ENCODE data around the gene YBX1. TPM values are rescaled to one million over a fixed set of nuclear protein-coding genes. Genes with fewer than 3 reads are reported as not detected.
A peak's percentile ranks its signal among the peaks of the same experiment; 100 is the strongest.
"Not testable (repeated sequence)": the region's sequence is repeated elsewhere in the genome, so short reads cannot be mapped to it uniquely, and the experiment has no call there.

The YBX1 gene
- total RNA-seq, 1 experiment from 2014 or later, result 1,259 TPM

- H3K27me3 ChIP-seq (ENCODE audit: low read length), result no peaks in the 10 kb centered on the region
- H3K9me3 ChIP-seq (ENCODE audit: low read length), result no peaks in the 10 kb centered on the region
- peaks cover 67% of the 10 kb centered on the region for H3K79me2 ChIP-seq (ENCODE audit: low read length)
- DNase-seq, result no peak
- no peak overlapping the region for H2AFZ ChIP-seq (ENCODE audit: low read length)
- H3K4me2 ChIP-seq (ENCODE audit: low read length), result no peak overlapping the region
- peaks cover 18% of the 10 kb centered on the region for H3K4me1 ChIP-seq (ENCODE audit: insufficient read depth, low read length)
- H3K4me3 ChIP-seq (ENCODE audit: low read length), result no peak overlapping the region
- ChIA-PET POLR2A (ENCODE audit: unreplicated experiment) (no interaction called here), CTCF (no interaction called here)
- ATAC-seq, result no peak
- BruUV-seq (replicated peaks), result no TSS peak
- peaks cover 49% of the 10 kb centered on the region for H4K20me1 ChIP-seq (ENCODE audit: low read length)
- H3F3A ChIP-seq (ENCODE audit: low read length, unreplicated experiment), result peaks cover 10% of the 10 kb centered on the region
- no peak overlapping the region for H3K9ac ChIP-seq (ENCODE audit: low read length)
- TF ChIP-seq EZH2 (IDR thresholded peaks at IDR 0.05; ENCODE audit: low read length, unreplicated experiment), result no peak
- no peak for TF ChIP-seq CTCF (conservative IDR thresholded peaks at IDR 0.05; ENCODE audit: low read depth, low read length)
- no peak for TF ChIP-seq EZH2phosphoT487 (IDR thresholded peaks at IDR 0.05; ENCODE audit: borderline replicate concordance, low read length)
- no peaks in the 10 kb centered on the region for H3K9me2 ChIP-seq (replicated peaks; ENCODE audit: low read length)
- H3K36me3 ChIP-seq (ENCODE audit: low read depth, low read length), result peaks cover 93% of the 10 kb centered on the region
- intact Hi-C loops (cut with micrococcal nuclease), result no loop called here
- no peak overlapping the region for H3K27ac ChIP-seq (ENCODE audit: low read length)
Measured at GRCh38 chr1:42698081-42698813, 16.0 kb downstream of the YBX1 start.

- no peak overlapping the region for H3K27ac ChIP-seq (ENCODE audit: low read length)
- peaks cover 18% of the 10 kb centered on the region for H3K4me1 ChIP-seq (ENCODE audit: insufficient read depth, low read length)
- H3K9ac ChIP-seq (ENCODE audit: low read length), result no peak overlapping the region
- ATAC-seq, result peak; percentile 63; the same call in 1 of the 2 replicates
- no TSS peak for BruUV-seq (replicated peaks)
- H3K36me3 ChIP-seq (ENCODE audit: low read depth, low read length), result peaks cover 88% of the 10 kb centered on the region
- H3F3A ChIP-seq (ENCODE audit: low read length, unreplicated experiment), result peaks cover 10% of the 10 kb centered on the region
- H3K9me2 ChIP-seq (replicated peaks; ENCODE audit: low read length), result no peaks in the 10 kb centered on the region
- H3K9me3 ChIP-seq (ENCODE audit: low read length), result no peaks in the 10 kb centered on the region
- peaks cover 32% of the 10 kb centered on the region for H4K20me1 ChIP-seq (ENCODE audit: low read length)
- H3K79me2 ChIP-seq (ENCODE audit: low read length), result peaks cover 60% of the 10 kb centered on the region
- no peaks in the 10 kb centered on the region for H3K27me3 ChIP-seq (ENCODE audit: low read length)
- POLR2A ChIA-PET (ENCODE audit: unreplicated experiment), result no interaction called here
- no peak overlapping the region for H3K4me3 ChIP-seq (ENCODE audit: low read length)
- no peak overlapping the region for H3K4me2 ChIP-seq (ENCODE audit: low read length)
- intact Hi-C loops (cut with micrococcal nuclease), result no loop called here
- peak; percentile 56 for DNase-seq
- TF ChIP-seq EZH2 (IDR thresholded peaks at IDR 0.05; ENCODE audit: low read length, unreplicated experiment) (no peak), CTCF (conservative IDR thresholded peaks at IDR 0.05; ENCODE audit: low read depth, low read length) (no peak)
- H2AFZ ChIP-seq (ENCODE audit: low read length), result no peak overlapping the region
- CTCF ChIA-PET, result no interaction called here
Measured at GRCh38 chr1:42700006-42700405, 17.8 kb downstream of the YBX1 start.

- POLR2A ChIA-PET (ENCODE audit: unreplicated experiment), result no interaction called here
- no peaks in the 10 kb centered on the region for H3K9me2 ChIP-seq (replicated peaks; ENCODE audit: low read length)
- ATAC-seq, result no peak
- peaks cover 22% of the 10 kb centered on the region for H3K79me2 ChIP-seq (ENCODE audit: low read length)
- no peak overlapping the region for H3K27ac ChIP-seq (ENCODE audit: low read length)
- peaks cover 9% of the 10 kb centered on the region for H4K20me1 ChIP-seq (ENCODE audit: low read length)
- BruUV-seq (replicated peaks), result no TSS peak
- H3K27me3 ChIP-seq (ENCODE audit: low read length), result no peaks in the 10 kb centered on the region
- peaks cover 9% of the 10 kb centered on the region for H3F3A ChIP-seq (ENCODE audit: low read length, unreplicated experiment)
- H2AFZ ChIP-seq (ENCODE audit: low read length), result no peak overlapping the region
- peaks cover 12% of the 10 kb centered on the region for H3K4me1 ChIP-seq (ENCODE audit: insufficient read depth, low read length)
- no peak overlapping the region for H3K4me2 ChIP-seq (ENCODE audit: low read length)
- TF ChIP-seq CTCF (conservative IDR thresholded peaks at IDR 0.05; ENCODE audit: low read depth, low read length) (no peak), EZH2 (IDR thresholded peaks at IDR 0.05; ENCODE audit: low read length, unreplicated experiment) (no peak), EZH2phosphoT487 (IDR thresholded peaks at IDR 0.05; ENCODE audit: borderline replicate concordance, low read length) (no peak)
- no peaks in the 10 kb centered on the region for H3K9me3 ChIP-seq (ENCODE audit: low read length)
- CTCF ChIA-PET, result no interaction called here
- no peak overlapping the region for H3K9ac ChIP-seq (ENCODE audit: low read length)
- no peak for DNase-seq
- intact Hi-C loops (cut with micrococcal nuclease), result no loop called here
- peaks cover 61% of the 10 kb centered on the region for H3K36me3 ChIP-seq (ENCODE audit: low read depth, low read length)
- no peak overlapping the region for H3K4me3 ChIP-seq (ENCODE audit: low read length)
Measured at GRCh38 chr1:42703888-42704464, 21.8 kb downstream of the YBX1 start.

GRCh38 chr1:42712808-42713207 is 30.6 kb downstream of the YBX1 start:
- H3K27ac ChIP-seq (ENCODE audit: low read length); H3K4me3 ChIP-seq (ENCODE audit: low read length); H3K4me1 ChIP-seq (ENCODE audit: insufficient read depth, low read length); H3K9me3 ChIP-seq (ENCODE audit: low read length); H3F3A ChIP-seq (ENCODE audit: low read length, unreplicated experiment); H3K4me2 ChIP-seq (ENCODE audit: low read length); CTCF ChIA-PET; BruUV-seq (replicated peaks); H3K9ac ChIP-seq (ENCODE audit: low read length); intact Hi-C loops (cut with micrococcal nuclease); H2AFZ ChIP-seq (ENCODE audit: low read length); ATAC-seq; POLR2A ChIA-PET (ENCODE audit: unreplicated experiment); H4K20me1 ChIP-seq (ENCODE audit: low read length); H3K9me2 ChIP-seq (replicated peaks; ENCODE audit: low read length); DNase-seq; H3K79me2 ChIP-seq (ENCODE audit: low read length); H3K27me3 ChIP-seq (ENCODE audit: low read length): not testable (repeated sequence)
- peaks cover 23% of the 10 kb centered on the region for H3K36me3 ChIP-seq (ENCODE audit: low read depth, low read length)
